HG02840 (cell line): ENCODE results near the gene DAPP1.
A peak's percentile ranks its signal among the peaks of the same experiment; 100 is the strongest.
"Not testable (repeated sequence)": the region's sequence is repeated elsewhere in the genome, so short reads cannot be mapped to it uniquely, and the experiment has no call there.

ENCODE experiments used
- ATAC-seq: cut with Tn5 transposase; IDR thresholded peaks from one replicate; pipeline ENCODE4 v1.9.1; 2021; ENCODE audit warnings: mild to moderate bottlenecking, moderate library complexity, moderate number of reproducible peaks; ENCODE audit not compliant: unreplicated experiment, low FRiP score

Gene DAPP1, protein sequence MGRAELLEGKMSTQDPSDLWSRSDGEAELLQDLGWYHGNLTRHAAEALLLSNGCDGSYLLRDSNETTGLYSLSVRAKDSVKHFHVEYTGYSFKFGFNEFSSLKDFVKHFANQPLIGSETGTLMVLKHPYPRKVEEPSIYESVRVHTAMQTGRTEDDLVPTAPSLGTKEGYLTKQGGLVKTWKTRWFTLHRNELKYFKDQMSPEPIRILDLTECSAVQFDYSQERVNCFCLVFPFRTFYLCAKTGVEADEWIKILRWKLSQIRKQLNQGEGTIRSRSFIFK

GRCh38 chr4:99816545-99817308, at the start of gene DAPP1:
Gene DAPP1, plus strand, starts transcription at chr4:99816827. Its CDS starts 87 bp downstream, at chr4:99816914.
- peak; percentile 96 for ATAC-seq

DNA sequence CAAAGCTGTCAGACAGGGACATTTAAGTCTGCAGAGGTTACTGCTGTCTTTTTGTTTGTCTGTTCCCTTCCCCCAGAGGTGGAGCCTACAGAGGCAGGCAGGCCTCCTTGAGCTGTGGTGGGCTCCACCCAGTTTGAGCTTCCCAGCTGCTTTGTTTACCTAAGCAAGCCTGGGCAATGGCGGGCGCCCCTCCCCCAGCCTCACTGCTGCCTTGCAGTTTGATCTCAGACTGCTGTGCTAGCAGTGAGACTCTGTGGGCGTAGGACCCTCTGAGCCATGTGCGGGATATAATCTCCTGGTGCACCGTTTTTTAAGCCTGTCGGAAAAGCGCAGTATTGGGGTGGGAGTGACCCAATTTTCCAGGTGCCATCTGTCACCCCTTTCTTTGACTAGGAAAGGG, 45.8 kb upstream of the DAPP1 start:
- ATAC-seq: not testable (repeated sequence)

DNA sequence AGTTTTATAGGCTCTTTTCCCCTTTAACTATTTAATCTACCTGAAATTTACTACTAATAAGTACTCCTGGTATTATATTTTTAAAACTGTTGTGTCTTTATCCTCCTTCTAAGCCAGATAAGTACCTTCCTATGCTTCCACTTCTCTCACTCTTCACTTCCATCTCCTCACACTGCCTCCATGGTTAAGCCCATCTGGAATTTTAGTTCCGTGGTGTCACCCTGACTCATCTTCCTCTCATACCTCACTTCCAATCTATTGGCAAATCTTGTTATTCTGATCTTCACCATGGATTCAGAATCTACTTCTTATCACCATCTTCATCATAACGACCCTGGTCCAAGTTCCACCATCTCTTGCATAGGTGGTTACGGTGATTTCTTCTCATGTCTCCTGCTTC, 32.7 kb upstream of the DAPP1 start:
- ATAC-seq: no peak

DNA sequence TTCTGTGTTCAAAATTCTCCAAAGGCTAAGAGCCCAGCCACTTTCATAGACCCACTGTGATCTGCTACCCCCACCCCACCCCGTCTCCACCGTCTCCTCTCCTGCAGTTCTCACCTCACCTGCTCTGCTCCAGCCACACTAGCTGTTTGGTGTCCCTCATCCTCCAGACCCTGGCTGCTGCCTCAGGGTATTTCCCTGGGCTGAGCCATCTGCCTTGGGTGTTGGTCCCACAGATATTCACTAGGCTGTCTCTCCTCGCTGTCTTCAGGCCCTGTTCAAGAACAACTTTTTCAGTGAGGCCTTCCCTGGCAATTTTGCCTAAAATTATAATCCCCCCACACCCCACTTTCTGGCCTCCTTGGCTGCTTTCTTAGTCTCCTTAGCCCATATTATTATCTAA, 31.8 kb upstream of the DAPP1 start:
- no peak for ATAC-seq

- ATAC-seq: no peak
Measured at GRCh38 chr4:99790796-99791617, 25.6 kb upstream of the DAPP1 start.

DNA sequence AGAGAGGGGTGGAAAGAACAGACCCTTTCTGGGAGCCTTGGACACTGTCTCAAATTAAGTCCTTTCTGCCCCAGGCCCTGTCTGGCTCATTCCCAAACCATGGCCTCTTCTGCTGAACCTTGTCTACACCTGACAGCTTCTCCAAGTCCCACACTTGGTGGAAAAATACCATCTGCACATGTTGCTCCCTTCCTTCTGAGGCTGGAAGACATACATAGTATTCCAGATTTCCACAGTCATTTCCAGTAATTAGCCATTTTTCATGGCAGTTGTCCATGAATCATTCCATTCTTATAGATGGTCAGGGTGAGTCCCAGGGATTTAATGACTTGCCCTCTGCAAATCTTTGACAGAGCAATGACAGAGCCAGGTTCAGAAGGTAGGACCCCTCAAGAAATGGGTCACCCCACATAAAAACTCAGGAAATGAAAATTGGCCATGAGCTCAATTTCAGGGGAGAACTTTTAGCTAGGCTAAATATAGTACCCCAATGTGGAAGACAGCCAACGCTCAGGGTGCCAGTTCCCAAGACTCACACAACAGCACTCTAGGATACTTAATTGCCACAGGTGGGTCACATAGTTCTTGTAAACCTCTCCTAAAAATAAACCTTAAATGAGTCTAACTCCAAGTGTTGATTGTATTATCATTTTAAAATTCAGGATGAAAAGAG, 16.2 kb upstream of the DAPP1 start:
- ATAC-seq: no peak

DNA sequence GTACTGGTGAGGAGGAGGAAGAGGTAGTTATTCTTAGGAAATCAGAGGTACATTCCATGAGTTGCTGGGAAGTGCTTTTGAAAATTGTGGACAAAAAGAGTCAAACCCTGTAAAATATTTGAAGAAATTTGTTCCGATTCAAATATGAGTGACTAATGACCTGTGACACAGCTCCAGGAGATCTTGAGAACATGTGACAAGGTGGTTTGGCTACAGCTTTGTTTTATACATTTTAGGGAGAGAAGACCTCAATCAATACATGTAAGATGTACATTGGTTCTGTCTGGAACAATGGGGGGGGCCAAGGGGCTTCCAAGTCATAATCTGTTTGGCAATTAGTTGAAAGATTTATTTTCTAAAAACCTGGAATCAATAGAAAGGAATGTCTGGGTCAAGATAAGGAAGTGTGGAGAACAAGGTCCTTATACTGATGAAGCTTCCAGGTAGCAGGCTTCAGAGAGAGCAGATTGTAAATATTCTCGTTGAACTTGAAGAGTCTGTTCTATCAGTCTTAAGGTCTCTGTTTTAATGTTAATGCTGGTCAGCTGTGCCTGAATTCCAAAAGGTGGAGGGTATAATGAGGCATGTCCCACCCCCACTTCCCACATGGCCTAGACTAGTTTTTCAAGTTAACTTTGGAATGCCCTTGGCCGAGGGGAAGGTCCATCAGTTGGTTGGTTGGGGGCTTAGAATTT, 15.5 kb upstream of the DAPP1 start:
- no peak for ATAC-seq

- no peak for ATAC-seq
Measured at GRCh38 chr4:99803566-99804101, 13.0 kb upstream of the DAPP1 start.

GRCh38 chr4:99806545-99806944, 10.1 kb upstream of the DAPP1 start:
- no peak for ATAC-seq

DNA sequence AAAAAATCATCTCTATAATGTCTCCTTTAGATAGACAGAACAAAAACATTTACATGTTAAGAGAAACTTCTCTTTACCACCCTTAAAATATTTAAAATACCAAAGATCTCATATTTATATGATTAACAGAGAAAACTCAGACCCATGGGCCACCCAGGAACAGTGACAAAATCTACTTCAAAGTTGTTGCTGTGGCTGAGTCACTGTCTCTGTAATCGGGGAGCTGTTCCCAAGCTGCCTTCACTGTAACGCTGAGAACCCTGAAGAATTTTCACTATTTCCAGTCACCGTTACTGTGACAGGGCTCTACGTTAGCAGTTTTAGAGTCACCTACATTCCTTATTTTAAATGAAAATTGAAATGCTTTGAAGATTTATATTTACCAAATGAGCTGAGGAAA, 9.0 kb upstream of the DAPP1 start:
- ATAC-seq: no peak

DNA sequence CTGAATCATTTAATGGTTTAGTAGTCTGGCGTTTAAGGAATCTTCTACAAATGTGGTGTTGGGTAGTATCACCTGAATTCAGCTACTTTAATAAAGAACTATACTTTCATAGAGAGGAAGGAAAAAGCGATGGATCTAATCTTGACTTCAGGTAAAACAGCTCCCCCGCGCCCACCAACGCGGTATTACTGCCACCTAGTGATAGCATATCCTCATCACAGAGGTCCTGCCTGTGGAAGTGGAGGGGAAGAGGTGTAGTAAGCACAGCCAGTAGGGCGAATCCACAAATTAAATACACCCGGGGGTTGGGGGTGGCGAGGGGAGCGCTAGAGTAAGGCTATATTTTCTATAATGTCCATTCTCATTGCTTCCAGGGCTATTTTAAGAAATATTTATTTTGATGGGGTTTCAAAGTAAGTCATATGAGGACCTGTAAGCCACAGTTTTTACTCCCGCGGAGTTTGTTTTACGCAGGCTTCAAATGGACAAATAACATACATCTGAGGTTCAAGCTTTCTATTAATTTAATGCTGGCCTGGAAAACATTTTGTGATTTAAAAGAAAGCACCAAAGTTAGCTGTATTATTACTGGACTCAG, 8.3 kb upstream of the DAPP1 start:
- ATAC-seq: no peak

GRCh38 chr4:99809326-99809725, 7.3 kb upstream of the DAPP1 start:
- ATAC-seq: no peak

DNA sequence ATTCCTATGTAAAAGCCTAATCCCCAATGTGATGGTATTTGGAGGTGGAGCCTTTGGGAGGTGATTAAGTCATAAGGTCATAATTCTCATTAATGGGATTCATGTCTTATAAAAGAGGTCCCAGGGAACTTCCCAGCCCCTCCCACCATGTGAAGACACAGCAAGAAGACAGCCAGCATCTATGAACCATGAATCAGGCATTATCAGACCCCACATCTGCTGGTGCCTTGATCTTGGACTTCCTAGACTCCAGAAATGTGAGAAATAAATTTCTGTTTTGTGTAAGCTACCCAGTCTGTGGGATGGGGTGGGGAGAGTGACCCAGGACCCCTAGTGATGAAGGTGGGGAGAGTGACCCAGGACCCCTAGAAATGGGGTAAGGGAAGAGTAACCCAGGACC, 6.1 kb upstream of the DAPP1 start:
- no peak for ATAC-seq

DNA sequence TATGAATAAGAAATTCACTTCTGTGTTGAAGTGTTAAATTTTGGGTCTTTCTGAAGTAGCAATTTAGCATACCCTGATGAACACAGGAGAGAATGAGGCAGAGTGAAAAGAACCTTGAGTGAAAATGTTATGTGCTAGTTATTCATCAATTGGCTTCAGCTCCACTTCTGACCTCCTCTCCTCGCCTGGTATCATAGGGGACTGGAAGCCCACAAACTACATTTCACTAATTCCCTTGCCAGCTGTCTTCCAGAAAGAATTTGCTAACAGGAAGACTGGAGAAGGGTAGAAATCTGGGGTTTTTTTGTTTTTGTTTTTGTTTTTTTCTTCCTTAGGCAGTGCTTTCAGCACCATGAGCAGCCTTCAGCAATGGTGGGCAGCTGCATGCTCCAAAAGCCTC, 5.5 kb upstream of the DAPP1 start:
- no peak for ATAC-seq

GRCh38 chr4:99811850-99812249, 4.8 kb upstream of the DAPP1 start:
- ATAC-seq: no peak

DNA sequence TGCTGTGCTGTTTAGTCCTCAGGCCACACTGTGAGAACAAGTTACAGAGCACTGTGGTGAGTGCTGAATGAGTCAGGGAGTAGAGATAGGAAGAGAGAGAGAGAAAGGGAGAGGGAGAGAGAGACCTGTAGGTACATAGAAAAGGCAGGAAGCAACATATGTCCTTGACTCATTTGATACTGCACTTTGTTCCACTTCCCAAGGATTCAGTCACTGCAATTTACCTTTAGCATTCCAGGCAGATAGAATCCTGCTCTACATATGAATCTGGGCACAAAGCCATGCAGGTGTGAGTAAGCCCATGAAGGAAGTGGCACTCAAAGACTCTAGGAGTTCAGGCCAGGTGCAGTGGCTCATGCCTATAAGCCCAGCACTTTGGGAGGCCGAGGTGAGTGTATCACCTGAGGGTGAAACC, 1.0 kb upstream of the DAPP1 start:
- no peak for ATAC-seq

DNA sequence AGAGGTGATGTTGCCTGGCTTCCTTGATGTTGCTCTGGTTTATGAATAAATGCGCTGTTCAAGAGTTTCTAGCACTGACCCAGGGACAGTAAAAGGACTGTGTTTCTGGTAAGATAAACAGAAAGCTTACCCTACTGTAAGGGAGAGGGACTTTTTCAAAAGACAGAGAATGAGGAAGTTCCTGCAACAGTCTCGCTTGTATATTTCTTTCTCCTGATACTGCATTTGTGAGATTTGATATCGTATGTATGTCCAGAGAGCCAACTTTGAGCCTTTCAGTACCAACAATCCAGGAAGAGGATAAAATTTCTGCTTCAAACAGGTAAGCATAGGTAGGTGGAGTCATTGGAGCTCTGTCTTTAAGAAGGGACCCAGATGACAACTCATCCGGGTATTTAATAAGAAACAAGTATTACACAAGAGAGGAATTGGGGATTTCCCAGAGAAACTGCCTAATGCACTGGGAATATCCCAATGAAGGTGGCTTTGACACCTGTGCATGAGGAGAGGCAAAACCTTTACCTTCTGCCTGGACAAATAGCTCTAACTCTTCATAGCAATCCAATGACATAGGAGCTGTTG, 773 bp downstream of the DAPP1 start:
- ATAC-seq: no peak

GRCh38 chr4:99818661-99819060, 2.0 kb downstream of the DAPP1 start:
- ATAC-seq: no peak

- peak; percentile 80 for ATAC-seq
Measured at GRCh38 chr4:99821918-99822503, 5.4 kb downstream of the DAPP1 start.
